ENCODE measurements around the gene ZDHHC24.
A peak's percentile ranks its signal among the peaks of the same experiment; 100 is the strongest.

Gene ZDHHC24

DNA sequence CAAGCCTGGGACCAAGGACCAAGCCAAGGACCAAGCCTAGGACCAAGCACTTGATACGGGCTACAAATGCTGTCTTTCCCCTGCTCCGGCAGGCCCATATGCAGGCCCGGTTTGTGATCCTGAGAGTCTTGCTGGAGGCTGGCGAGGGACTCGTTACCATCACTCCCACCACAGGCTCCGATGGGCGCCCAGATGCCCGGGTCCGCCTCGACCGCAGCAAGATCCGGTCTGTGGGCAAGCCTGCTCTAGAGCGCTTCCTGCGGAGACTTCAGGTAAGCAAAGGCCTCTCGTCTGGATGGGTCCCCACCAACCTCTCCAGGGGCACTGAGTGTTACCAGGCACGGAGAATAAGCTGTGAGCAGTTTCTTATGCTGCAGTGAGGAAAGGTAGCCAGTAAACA, 48.6 kb downstream of the ZDHHC24 start:
- no peak for DNase-seq (ENCODE audit: low read depth in 4 of 4, low spot score in 1 of 4)

DNA sequence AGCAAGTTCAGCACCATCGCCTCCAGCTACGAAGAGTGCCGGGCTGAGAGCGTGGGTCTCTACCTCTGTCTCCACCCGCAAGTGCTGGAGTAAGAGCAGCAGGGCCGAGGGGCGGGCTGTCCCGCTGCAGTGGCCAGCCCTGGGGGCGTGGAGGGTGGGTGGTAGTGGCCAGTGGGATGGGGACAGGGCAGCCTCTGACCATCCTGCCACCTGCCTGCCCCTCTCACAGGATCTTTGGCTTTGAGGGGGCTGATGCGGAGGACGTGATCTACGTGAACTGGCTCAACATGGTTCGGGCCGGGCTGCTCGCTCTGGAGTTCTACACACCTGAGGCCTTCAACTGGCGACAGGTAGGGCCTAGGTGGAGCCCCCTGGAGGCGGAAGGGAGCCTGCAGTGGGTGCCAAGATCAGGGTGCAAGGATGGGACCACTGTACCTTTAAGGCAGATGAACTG, 50.4 kb downstream of the ZDHHC24 start:
- no peak for DNase-seq (ENCODE audit: low read depth in 4 of 4, low spot score in 1 of 4)

DNA sequence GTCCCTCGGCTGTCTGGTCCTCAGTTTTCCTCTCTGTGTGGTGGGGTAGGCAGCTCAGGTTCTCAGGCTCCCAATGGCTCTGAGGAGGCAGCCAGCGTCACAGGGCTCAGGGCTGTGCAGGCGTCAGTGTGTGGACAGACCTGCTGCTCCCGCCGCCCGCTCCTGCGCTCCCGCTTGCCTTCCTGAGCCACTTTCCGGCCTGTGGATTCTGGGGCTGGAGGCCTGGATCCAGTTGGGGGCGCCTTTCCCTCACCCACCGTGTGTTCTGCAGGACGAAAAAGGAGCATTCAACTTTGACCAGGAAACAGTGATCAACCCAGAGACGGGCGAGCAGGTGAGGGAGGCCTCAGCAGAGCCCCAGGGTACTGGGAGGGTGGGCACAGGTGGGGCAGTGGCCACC, 50.9 kb downstream of the ZDHHC24 start:
- no peak for DNase-seq (ENCODE audit: low read depth in 4 of 4, low spot score in 1 of 4)

DNA sequence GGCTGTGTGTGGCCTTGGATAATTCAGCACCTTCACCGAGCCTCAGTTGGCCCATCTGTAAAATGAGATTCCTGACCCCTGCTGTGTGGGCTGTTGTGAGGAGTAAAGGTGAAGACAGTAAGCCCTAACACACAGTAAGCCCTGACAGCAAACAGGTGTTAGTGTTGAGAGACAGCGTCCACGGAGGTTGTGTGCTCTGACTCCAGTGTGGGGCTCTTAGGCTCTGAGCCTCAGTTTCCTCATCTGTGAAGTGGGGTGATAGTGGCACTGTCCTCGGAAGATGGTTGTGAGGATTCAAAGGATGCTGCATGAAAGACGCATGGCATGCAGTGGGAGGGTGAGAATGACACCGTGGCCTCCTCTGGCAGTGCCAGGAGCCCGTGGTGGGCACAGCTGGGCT, 51.4 kb downstream of the ZDHHC24 start:
- no peak for DNase-seq (ENCODE audit: low read depth in 4 of 4, low spot score in 1 of 4)

DNA sequence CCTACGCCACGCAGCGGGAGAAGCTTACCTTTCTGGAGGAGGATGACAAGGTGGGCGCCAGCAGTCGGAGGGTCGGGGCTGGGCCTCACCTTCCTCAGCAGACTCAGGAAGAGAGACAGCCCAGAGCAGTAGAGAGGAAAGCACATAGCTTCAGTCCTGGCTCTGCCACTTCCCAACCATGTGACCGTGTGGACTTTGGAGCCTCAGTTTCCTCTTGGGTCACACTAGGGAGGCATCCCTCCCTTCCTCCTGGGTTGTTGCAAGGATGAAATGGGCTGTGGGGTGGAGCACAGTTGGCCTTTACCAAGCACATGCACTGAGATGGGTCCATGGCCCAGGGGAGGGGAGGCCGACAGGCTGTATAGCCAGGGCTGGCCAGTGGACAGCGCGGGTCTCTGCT, 52.7 kb downstream of the ZDHHC24 start:
- no peak for DNase-seq (ENCODE audit: low read depth in 4 of 4, low spot score in 1 of 4)

DNA sequence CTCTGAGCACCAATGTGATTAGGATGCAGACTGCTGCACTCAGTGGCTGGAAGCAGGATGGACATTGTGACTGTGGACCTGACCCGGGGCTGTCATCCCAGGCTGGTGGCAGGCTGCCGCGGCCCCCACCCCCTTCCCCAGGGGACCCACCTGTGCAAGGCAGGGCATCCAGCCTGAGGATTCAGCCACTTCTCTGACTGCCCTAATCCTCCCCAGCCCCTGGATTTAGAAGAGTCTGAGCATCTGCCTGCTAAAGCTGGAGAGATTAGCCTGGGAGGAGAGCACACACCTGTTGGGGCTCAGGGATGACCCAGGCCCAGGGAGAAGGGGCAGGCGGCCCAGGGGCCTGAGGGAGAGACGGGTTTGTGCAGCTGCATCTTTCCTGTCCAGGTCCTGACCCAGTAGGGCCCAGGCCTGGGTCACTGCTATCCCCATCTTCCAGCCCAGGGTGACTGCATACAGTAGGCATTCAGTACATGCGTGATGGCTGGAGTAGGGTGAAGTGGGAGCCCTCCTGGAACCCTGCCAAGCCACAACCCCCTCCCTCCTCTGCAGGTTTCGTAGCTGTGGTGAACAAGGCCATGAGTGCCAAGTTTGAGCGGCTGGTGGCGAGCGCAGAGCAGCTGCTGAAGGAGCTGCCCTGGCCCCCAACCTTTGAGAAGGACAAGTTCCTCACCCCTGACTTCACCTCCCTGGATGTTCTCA, 53.5 kb downstream of the ZDHHC24 start:
- no peak for DNase-seq (ENCODE audit: low read depth in 4 of 4, low spot score in 1 of 4)

DNA sequence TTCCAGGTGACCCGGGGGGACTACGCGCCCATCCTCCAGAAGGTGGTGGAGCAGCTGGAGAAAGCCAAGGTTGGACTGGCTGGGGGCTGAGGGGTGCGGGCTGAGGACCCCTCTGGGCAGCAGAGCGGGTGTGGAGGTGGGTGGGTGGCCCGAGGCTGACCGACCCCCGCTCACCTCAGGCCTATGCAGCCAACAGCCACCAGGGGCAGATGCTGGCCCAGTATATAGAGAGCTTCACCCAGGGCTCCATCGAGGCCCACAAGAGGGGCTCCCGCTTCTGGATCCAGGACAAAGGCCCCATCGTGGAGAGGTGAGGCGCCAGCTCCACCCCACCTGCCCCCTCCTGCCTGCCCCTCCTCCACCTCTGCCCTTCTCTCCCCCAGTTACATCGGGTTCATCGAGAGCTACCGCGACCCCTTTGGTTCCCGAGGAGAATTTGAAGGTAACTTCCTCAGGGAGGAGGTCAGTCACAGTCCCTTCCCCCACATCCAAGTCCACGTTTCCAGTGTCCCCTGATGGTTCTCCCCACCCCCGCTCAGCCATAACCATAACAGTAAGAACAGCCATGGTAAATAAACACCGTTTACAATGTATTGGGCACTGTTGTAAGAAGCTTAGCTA, 54.4 kb downstream of the ZDHHC24 start:
- DNase-seq (ENCODE audit: low read depth in 4 of 4, low spot score in 1 of 4), result no peak

DNA sequence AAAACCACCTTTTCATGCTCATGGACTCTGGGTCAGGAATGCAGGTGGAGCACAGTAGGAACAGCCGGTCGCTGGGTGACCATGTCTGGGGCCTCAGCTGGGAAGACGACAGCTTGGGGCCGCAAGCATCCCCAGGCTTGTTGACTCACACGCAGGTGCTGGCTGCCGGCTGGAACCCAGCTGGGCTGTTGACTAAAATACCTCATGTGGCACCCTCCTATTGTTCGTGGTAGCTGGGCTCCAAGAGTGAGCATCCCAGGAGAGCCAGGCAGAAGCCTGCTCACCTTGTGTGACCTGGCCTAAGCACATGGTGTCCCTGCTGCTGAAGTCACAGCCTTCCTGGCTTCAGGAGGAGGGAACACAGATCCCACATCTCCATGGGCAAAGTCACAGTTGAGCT, 56.2 kb downstream of the ZDHHC24 start:
- no peak for DNase-seq (ENCODE audit: low read depth in 4 of 4, low spot score in 1 of 4)

DNA sequence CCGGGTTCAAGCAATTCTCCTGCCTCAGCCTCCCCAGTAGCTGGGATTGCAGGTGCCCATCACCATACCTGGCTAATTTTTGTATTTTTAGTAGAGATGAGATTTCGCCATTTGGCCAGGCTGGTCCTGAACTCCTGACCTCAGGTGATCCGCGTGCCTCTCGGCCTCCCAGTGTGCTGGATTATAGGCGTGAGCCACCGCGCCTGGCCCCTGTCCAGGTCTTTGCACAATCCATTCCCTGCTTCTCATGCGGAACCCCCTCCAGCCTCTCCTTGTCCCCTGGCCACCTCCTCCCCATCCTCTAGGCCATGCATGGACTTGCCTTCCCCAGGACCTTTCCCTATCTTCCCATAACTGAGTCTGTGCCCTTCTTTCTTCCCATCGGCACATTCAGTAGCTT, 56.9 kb downstream of the ZDHHC24 start:
- no peak for DNase-seq (ENCODE audit: low read depth in 4 of 4, low spot score in 1 of 4)

DNA sequence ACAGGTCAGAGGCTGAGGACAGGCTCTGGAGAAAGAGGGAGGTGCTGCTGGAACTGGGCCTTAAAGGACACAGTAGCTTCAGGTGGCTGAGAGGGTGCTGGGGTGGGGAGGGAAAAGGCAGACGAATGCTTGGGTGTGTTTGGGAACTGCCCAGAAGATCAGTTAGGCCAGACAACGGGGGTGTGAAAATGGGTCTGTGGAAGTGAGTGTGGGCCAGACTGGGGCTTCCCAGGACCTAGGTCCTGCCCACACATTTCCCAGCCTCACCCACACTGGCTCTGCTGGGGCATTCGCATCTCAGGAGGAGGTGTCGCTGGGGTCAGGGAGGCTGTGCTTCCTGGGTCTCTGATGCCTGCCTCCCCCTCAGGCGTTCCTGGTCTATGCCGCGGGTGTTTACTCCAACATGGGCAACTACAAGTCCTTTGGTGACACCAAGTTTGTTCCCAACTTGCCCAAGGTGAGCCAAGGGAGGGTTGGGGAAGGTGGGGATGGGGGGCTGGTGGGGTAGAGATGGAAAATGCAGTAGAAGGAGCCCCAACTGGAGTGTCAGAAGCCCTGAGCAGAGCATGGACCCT, 61.0 kb downstream of the ZDHHC24 start:
- DNase-seq (ENCODE audit: low read depth in 4 of 4, low spot score in 1 of 4), result no peak

DNA sequence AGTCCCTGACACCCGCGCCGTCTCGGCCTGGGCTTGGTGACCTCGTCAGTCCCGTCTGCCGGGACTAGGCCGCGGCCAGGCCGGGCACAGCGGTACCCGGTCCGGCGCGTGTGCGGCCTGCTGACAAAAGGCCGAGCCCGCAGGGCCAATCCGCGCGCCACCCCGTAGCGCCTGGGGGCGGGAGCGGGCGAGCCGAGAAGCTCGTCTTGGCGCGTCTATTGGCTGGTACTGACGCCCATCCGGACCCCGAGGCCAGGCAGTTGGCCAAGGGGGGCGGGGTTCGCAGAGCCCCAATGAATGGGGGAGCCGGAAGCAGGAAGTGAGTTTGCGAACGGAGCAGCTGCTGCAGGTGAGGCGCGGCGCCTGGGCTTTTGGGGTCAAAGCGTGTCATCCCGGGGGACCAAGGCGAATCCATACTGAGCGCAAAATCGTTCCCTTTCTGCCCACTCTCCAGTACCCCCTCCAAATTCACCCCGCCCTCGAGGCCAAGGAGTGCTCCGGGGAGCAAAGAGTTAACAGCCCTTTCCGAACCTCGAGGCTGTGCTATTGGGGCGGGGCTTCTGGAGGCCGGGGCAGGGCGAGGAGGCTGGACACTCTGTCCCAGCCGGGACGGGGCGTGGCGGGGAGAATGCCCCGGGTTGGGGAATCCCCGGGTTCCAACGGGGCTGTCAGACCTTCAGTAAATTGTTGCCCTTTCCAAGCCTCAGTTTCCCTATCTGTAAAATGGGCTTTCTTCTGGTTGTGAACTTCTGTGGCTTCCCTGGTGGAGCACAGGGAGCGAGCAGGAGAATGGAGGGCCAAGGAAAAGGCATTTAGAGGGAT, 65.5 kb downstream of the ZDHHC24 start, which contains the start of gene DPP3:
TSS of gene DPP3 (plus strand) at position 318 of the 822 bp plus-strand sequence. CDS start 1,767 bp downstream, outside the sequence.
- DNase-seq (ENCODE audit: low read depth in 4 of 4, low spot score in 1 of 4), result peak; percentile 86 to 97 (median 90)

DNA sequence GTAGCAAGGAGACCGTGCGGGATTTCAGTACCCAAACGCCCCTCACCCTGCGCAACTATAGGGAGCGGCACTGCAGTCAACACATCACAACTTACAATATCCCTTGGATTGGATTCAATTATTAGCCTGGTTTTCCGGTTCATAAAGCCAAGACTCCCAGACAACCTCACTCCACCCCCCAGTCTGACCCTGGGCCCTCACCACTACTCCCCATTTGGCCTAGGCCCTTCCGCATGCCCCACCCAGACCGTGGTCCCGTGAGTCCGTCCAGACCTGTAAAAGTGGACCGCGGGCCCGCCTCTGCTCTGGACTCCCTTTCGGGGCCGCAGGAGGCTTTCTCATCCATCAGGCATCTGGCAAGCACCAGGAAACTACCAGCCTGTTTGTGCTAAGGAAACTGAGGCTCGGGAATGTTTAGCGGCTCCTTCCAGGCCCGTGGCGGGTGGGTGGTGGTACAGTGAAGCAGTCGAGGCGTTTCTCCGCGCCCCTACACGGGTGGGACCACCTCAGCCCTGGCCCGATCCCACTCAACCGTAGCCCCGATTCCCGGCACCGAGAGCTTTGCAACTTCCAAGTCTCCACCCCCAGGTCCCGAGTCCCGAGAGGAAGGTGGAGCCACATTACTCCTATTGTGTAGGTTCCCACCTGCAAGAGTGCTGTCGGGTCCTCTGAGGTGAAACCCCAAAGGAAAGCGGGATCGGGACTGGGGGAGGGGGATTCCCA, 66.3 kb downstream of the ZDHHC24 start:
- no peak for DNase-seq (ENCODE audit: low read depth in 4 of 4, low spot score in 1 of 4)

DNA sequence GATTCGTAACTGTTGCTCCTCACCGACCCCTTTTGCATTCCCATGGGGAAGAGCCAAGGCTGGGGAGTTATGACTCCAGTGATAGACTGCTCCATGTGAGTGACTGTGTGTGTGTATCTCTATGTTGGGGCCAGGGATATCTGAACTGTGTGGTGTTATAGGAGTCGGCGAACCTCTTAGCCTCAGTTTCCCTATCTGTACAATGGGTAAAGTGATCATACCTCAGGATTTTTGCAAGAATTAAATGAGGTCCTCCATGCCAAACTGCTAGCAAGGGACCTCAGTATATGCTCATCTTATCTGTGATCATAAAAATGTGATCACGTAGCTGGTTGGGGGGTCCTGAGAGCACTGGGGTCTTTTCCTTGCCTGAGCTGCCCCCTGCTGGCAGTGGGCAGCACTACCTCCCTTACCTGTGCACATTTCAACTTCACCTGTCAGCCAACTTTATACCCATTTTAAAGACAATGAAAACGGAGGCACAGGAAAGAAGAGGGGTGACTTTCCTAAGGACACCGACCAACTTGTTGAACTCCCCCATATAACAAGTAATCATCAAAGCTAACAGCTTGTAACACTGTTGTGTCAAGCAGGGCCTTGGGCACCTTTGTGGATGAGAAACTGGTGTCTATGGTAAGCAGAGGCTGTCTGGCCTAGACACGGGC, 67.0 kb downstream of the ZDHHC24 start:
- no peak for DNase-seq (ENCODE audit: low read depth in 4 of 4, low spot score in 1 of 4)

DNA sequence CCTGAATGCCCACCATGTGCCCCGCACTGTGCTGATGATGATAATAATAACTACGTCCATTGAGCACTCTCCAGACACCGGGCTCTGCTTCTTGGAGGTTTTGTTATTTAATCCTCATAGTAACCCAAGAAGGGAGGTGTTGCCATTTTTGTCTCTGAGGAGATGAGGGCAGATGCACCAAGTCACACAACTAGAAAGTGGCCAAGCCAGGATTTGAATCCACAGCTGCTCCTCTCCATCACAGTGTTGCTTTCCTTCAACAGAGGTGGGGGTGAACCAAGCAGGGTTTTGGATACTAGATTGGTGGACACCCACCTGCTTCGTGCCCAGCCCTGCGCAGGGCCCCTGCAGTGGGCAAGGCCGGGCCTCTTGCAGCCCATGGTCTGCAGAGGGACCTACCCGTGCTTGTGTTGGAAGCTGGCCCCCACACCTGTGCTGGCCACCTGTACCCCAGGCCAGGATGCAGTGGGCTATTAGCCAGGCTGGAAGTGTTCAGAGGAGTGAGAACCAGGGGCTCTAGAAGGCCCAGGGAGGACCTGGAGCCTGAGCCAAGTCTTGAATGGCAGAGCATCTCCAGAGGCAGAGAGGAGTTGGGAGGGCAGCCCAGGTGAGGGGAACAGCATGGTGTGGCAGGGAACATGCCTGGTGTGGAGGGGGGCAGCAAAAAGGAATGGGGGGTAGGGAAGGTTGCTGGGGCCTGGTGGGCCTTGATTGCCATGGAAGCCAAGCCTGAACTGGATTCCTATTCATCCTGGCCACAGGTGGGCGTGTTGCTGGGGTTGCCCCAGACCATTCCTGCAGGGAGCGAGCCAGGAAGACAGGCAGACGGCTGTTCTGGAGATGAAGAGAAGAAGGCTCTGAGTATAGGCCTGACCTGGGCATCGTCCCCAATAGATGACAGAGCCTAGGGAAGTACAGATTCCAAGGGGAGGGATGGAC, 68.3 kb downstream of the ZDHHC24 start:
- no peak for DNase-seq (ENCODE audit: low read depth in 4 of 4, low spot score in 1 of 4)

DNA sequence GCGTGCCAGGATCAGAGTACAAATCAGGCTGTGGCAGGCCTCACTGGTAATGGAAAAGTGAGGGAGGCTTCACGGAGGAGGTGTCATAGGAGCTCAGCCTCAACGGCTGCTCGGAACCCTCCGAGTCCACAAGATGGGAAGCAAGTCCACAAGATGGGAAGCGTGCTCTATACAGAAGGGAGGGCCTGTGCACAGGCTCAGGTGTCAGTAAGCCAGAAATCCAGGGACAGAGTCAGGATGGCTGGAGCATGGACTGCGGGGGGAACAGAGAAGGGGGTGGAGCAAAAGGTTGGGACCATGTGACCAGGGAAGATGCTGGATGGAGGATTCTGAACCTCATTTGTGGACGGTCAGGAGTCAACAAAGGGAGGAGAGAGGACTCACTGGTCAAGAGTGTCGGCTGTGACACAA, 69.0 kb downstream of the ZDHHC24 start:
- DNase-seq (ENCODE audit: low read depth in 4 of 4, low spot score in 1 of 4), result no peak

DNA sequence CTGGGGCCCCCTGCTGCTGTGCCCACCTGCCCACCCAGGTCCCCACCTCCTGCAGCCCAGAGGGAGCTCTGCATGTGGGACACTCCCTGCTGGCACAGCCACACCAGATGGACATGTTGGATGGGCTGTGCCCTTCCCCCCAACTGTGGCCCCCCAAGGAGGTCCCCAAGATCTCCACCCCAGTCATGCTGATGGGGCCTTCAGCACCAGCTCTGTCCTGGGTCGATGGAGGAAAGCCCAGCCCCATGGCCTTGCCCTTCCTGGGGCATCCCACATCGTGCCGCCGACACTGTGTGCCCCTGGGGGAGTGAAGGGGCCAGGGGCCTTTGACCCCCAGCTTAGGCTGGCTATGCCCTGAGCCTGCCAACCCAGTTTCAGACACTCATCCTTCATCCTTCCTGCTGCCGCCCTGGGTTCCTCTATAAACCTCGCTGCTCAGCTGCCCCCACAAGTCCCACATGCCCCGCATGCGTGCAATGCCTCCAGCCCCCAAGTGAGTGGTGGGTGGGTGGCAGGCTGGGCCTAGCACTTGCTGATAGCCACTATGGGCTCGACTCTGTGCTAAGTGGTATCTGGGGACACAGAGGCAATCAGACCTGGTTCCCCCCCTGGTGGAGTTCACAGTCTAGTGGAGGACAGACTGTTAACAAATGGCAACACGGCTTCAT, 69.5 kb downstream of the ZDHHC24 start:
- no peak for DNase-seq (ENCODE audit: low read depth in 4 of 4, low spot score in 1 of 4)

DNA sequence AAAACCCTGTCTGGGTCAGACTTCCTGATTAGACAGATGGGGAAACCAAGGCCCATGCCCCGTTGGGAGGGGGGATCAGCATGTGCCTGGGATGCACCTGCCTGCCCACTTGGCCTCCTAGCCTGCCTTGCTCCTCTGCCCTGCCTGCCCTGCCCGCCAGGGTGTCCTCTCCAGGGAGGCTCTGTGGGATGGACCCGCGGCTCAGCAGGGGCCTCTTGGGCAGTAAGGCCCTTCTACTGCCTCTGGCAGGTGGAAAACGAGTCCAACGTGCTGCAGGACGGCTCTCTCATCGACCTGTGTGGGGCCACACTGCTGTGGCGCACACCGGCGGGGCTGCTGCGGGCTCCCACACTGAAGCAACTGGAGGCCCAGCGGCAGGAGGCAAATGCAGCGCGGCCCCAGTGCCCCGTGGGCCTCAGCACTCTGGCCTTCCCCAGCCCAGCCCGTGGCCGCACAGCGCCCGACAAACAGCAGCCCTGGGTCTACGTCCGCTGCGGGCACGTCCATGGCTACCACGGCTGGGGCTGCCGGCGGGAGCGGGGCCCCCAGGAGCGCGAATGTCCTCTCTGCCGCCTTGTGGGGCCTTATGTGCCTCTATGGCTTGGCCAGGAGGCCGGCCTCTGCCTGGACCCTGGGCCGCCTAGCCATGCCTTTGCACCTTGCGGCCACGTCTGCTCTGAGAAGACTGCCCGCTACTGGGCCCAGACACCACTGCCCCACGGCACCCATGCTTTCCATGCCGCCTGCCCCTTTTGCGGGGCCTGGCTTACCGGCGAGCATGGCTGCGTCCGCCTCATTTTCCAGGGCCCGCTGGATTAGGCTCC, 70.3 kb downstream of the ZDHHC24 start:
- no peak for DNase-seq (ENCODE audit: low read depth in 4 of 4, low spot score in 1 of 4)

Measured in stimulated activated CD4-positive, alpha-beta T cell treated with anti-CD3 and anti-CD28 coated beads, Interleukin-1b, Interleukin-23, amount 100 ng/mL, for 24 hours (primary cell).